ENCODE measurements around the gene ULK3. TPM values are rescaled to one million over a fixed set of nuclear protein-coding genes. Genes with fewer than 3 reads are reported as not detected.

Gene ULK3
- total RNA-seq, 1 donor from 2014 or later, result 52.1 TPM

DNA sequence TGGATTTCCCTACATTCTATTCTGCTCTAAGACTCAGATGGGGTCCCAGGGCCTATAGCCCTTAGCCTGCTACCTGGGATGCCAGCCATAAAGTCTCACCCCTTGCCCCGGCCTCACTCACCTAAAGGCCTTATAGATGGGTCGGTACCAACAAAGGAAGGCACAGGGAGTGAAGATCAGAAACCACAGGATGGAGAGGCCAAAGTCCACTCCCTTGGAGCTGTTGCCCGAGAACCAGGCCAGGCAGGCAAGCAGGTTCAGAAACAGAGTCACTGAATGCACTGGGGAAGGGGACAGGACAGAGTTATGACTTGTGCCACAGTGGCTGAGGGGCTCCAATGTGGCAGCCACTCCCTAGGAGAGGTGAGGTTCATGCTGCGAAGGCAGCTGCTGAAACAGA is 7.4 kb upstream of the ULK3 start:
- H3K27ac Mint-ChIP-seq, result no peak overlapping the region
- CTCF ChIA-PET, result no interaction called here
- TF ChIP-seq, protein P1, sequence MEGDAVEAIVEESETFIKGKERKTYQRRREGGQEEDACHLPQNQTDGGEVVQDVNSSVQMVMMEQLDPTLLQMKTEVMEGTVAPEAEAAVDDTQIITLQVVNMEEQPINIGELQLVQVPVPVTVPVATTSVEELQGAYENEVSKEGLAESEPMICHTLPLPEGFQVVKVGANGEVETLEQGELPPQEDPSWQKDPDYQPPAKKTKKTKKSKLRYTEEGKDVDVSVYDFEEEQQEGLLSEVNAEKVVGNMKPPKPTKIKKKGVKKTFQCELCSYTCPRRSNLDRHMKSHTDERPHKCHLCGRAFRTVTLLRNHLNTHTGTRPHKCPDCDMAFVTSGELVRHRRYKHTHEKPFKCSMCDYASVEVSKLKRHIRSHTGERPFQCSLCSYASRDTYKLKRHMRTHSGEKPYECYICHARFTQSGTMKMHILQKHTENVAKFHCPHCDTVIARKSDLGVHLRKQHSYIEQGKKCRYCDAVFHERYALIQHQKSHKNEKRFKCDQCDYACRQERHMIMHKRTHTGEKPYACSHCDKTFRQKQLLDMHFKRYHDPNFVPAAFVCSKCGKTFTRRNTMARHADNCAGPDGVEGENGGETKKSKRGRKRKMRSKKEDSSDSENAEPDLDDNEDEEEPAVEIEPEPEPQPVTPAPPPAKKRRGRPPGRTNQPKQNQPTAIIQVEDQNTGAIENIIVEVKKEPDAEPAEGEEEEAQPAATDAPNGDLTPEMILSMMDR (IDR thresholded peaks at IDR 0.05), result no peak
- POLR2A ChIA-PET, result no interaction called here
- peaks cover 70% of the 10 kb centered on the region for H3K36me3 Mint-ChIP-seq (ENCODE audit: low read depth)
- intact Hi-C loops (cut with micrococcal nuclease), result no loop called here
- no peak overlapping the region for H3K4me3 Mint-ChIP-seq
- H3K27me3 Mint-ChIP-seq, result no peaks in the 10 kb centered on the region
- DNase-seq (no peak), ATAC-seq (ENCODE audit: low read depth) (no peak)
- no peaks in the 10 kb centered on the region for H3K9me3 Mint-ChIP-seq
- H3K4me1 Mint-ChIP-seq, result peaks cover 20% of the 10 kb centered on the region

DNA sequence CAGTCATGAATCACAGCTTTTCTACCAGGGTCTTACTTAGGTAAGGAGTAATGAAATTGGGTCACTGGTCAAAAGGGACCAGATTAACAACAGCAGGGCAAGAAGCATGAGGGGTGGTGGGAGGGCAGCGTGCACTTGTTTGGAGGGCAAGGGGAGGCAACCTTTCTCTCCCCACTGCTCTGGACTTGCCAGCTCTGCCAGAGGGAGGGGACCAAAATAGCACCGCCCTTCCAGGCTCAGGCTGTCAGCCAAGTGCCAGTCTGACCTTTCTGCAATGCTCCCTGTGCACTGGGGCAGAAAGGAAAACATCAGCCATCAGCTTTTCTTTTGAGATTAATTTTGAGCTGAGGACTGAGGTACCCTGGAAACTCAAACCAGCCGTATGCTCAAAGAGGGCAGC is 4.5 kb upstream of the ULK3 start:
- CTCF ChIA-PET, result interaction anchor here (0.6 to 1.0 kb wide), 3 partner anchors 29 to 59 kb away, joined by 3 read pairs; partner anchors contain the start of gene FAM219B

DNA sequence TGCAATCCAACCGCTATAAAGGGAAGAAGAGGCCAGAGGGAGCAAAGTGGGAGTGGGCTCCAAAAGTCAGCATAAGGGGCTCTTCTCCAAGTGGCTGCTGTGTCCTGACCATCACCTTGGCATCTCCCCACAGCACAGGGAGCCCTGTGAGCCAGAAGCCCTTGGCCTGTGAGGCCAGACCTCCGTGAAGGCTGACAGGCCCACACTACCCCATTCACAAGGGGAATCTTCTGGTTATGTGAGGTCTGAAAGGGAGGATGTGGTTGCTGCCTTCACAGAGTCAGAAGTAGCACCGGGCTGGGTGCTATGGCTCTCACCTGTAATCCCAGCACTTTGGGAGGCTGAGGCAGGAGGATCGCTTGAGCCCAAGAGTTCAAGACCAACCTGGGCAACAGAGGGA is 2.6 kb upstream of the ULK3 start:
- peak overlapping the region; percentile 65 for H3K27ac Mint-ChIP-seq
- H3K4me1 Mint-ChIP-seq, result peaks cover 51% of the 10 kb centered on the region
- ATAC-seq (ENCODE audit: low read depth) (no peak), DNase-seq (no peak)
- H3K9me3 Mint-ChIP-seq, result no peaks in the 10 kb centered on the region
- peaks cover 49% of the 10 kb centered on the region for H3K36me3 Mint-ChIP-seq (ENCODE audit: low read depth)
- TF ChIP-seq, protein P1 (IDR thresholded peaks at IDR 0.05), result no peak
- no peaks in the 10 kb centered on the region for H3K27me3 Mint-ChIP-seq
- no peak overlapping the region for H3K4me3 Mint-ChIP-seq
- intact Hi-C loops (cut with micrococcal nuclease), result no loop called here
- ChIA-PET POLR2A (interaction anchor here (1.2 to 6.3 kb wide), 3 partner anchors 12 to 64 kb away, joined by 5 to 42 read pairs (median 5); partner anchors contain the start of genes CSK and FAM219B), CTCF (interaction anchor here (2.5 kb wide), 1 partner anchor 61 kb away, joined by 5 read pairs; the partner anchor contains the start of gene FAM219B)

More for the DNA sequence above, 4.5 kb upstream of the ULK3 start:
- no peak for ATAC-seq (ENCODE audit: low read depth)
- Mint-ChIP-seq H3K36me3 (ENCODE audit: low read depth) (peaks cover 63% of the 10 kb centered on the region), H3K27me3 (no peaks in the 10 kb centered on the region), H3K4me1 (peaks cover 35% of the 10 kb centered on the region), H3K27ac (no peak overlapping the region), H3K9me3 (no peaks in the 10 kb centered on the region), H3K4me3 (no peak overlapping the region)
- TF ChIP-seq, protein P1 (IDR thresholded peaks at IDR 0.05), result no peak
- intact Hi-C loops (cut with micrococcal nuclease), result no loop called here
- POLR2A ChIA-PET, result interaction anchor here (0.5 to 6.3 kb wide), 4 partner anchors 10 to 26 kb away, joined by 3 to 42 read pairs (median 8); no protein-coding TSS in a partner anchor
- no peak for DNase-seq

DNA sequence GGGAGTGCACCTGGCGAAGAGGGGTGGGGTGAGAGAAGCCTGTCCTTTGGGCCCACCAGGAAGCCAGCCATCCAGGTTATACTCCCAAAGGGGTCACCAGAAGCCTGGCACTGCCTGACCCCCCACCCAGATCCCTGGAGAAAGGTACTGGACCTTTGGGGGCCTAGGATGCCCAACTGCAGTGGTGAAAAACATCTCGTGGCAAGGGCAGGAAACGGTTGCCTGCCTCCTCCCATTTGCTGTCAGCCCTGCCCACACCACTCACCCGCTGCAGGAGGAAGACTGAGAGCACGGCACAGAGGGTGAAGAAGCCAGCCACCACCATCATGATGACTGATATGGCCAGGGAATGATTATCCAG is 2.2 kb upstream of the ULK3 start:
- H3K9me3 Mint-ChIP-seq, result no peaks in the 10 kb centered on the region
- H3K4me1 Mint-ChIP-seq, result peaks cover 51% of the 10 kb centered on the region
- CTCF ChIA-PET, result interaction anchor here (0.9 to 2.5 kb wide), 2 partner anchors 61 to 74 kb away, joined by 3 to 5 read pairs; partner anchors contain the start of gene FAM219B
- TF ChIP-seq, protein P1 (IDR thresholded peaks at IDR 0.05), result no peak
- intact Hi-C loops (cut with micrococcal nuclease), result no loop called here
- peak overlapping the region; percentile 65 for H3K27ac Mint-ChIP-seq
- peaks cover 46% of the 10 kb centered on the region for H3K36me3 Mint-ChIP-seq (ENCODE audit: low read depth)
- no peak for DNase-seq
- no peak for ATAC-seq (ENCODE audit: low read depth)
- no peaks in the 10 kb centered on the region for H3K27me3 Mint-ChIP-seq
- POLR2A ChIA-PET, result interaction anchor here (0.5 to 6.3 kb wide), 10 partner anchors 12 to 256 kb away, joined by 3 to 42 read pairs (median 4); partner anchors contain the start of genes CSK and FAM219B
- H3K4me3 Mint-ChIP-seq, result no peak overlapping the region

DNA sequence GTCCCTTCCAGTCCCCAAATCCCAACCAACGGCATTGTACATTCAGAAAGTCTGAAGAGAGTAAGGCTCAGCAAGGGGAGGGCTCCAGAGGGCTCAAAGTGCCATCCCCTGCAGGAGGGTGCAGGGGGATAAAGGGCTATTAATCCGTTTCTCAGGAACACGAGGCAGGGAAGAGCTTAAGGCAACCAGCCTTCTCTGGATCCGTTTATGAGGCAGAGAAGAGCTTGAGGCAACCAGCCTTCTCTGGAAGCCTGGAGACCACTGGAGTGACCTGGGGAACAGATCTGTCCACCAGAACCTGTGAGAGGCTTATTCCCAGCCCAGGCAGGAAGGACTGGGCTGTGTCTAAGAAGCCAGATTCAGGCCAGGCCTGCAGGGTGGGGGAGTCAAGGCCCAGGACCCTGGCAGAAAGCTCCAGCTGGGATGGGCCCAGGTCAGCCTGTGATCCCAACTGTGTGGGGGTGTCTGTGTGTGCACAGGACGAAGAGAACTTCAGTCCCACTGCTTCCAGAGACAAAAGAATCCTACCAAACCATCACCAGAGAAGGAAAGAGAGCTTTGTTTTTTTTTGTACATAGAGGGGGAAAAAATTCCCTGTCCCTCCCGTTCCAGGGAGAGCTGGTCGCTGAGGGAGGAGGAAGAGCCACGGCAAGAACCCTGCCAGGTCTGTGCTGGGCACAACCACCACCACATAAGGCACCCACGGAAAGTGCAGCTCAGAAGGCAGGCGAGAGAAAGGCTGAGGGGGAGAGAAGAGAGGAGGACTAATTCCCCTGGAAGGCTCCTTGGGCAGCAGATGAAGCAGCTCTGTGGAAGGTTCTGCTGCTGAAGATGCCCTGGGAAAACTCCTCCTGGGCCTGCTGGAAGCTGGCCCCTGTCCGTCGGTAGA is 1.6 kb upstream of the ULK3 start:
- Mint-ChIP-seq H3K4me3 (no peak overlapping the region), H3K4me1 (peaks cover 49% of the 10 kb centered on the region), H3K27ac (peak overlapping the region; percentile 65), H3K9me3 (no peaks in the 10 kb centered on the region), H3K27me3 (no peaks in the 10 kb centered on the region), H3K36me3 (ENCODE audit: low read depth) (peaks cover 43% of the 10 kb centered on the region)
- no peak for DNase-seq
- intact Hi-C loops (cut with micrococcal nuclease), result no loop called here
- TF ChIP-seq, protein P1 (IDR thresholded peaks at IDR 0.05), result no peak
- no peak for ATAC-seq (ENCODE audit: low read depth)
- POLR2A ChIA-PET, result interaction anchor here (0.5 to 6.3 kb wide), 11 partner anchors 10 to 255 kb away, joined by 3 to 42 read pairs (median 4); partner anchors contain the start of genes CSK and FAM219B
- CTCF ChIA-PET, result interaction anchor here (0.9 to 2.5 kb wide), 2 partner anchors 62 to 74 kb away, joined by 3 to 5 read pairs; partner anchors contain the start of gene FAM219B

Data from activated B cell treated with CpG ODN at 0.5 μM for 24 hours (primary cell).